ENCODE results near the gene BUB1. TPM values are rescaled to one million over a fixed set of nuclear protein-coding genes. Genes with fewer than 3 reads are reported as not detected.

Gene BUB1
- total RNA-seq (1 to 10 TPM in 5 of 10 donors, under 1 TPM in 5; 0.12 to 4.5 (median 0.77) TPM), polyA plus RNA-seq (under 1 TPM; 0.15 to 0.20 TPM)
- long read RNA-seq, donor 1 = 0 reads
- long read RNA-seq, donor 2 = 0 reads
- long read RNA-seq, donor 3 = 0 reads

DNA sequence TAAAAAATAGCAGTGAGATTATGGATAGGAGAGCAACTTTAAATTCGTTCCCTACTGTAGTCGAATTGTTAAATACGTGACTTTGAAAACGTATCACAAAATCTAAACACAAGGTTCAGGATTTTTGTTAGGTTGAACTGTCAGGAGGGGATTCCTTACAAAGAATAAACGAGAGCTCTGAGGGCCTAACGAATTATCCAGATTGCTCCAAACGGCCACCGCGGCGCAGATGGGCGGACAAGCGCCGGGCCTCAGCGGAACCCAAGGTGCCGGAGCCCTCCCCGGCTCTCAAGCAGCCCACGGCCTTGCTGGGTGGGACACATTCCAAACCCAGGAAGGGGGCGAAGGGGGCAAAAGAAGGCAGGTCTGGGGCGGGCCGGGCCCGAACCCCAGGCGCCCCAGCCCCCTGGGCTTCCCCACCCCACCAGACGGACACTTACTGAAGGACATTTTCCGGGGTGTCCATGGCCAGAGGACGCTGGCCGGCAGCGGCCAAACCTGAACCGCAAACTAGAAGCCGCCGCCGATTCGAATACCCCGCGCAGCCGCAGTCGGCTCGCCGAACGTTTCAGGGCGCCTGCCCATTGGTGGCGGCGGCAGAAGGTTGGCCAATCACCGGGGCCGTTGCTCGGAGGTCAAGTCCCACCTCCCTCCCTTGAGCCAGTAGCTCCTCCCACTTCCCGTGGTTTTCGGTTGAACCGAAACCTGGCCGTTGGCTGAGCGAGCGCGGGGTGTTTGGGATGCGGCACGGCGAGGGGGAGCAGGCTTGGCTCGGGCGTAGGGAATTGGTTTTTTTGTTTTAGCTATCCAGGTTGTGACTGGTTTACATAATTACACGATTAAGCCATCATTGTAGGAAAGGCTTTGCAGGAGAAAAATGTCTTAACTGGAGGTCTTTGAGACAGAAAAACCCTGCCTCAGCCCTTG is at the start of gene BUB1:
Gene BUB1 (minus strand): TSS at position 534 of the 927 bp plus-strand sequence. CDS start 68 bp downstream, at position 466.
- H3K9me3 ChIP-seq = no peaks in the 10 kb centered on the region
- no peaks in the 10 kb centered on the region for H3K36me3 ChIP-seq
- DNase-seq (peak; percentile 97), ATAC-seq (peak; percentile 98 to 100 (median 100))
- intact Hi-C loops (cut with DNase I) = loop anchor here in 1 of 10 donors (10.0 kb wide), 1 partner anchor 77 kb away; no protein-coding TSS in a partner anchor
- no peaks in the 10 kb centered on the region for H3K27me3 ChIP-seq
- H3K27ac ChIP-seq = peak within 1 kb of the TSS; percentile 54 to 96 (median 86)
- peaks cover 2 to 42% (median 22%) of the 10 kb centered on the region in 9 donors for H3K4me1 ChIP-seq
- peak within 1 kb of the TSS; percentile 51 to 98 (median 69) for H3K4me3 ChIP-seq
- TF ChIP-seq CTCF (IDR thresholded peaks at IDR 0.05) = no peak
- WGBS, 2 donors = 0% methylated on average over 57 to 58 of the region's 58 CpGs

DNA sequence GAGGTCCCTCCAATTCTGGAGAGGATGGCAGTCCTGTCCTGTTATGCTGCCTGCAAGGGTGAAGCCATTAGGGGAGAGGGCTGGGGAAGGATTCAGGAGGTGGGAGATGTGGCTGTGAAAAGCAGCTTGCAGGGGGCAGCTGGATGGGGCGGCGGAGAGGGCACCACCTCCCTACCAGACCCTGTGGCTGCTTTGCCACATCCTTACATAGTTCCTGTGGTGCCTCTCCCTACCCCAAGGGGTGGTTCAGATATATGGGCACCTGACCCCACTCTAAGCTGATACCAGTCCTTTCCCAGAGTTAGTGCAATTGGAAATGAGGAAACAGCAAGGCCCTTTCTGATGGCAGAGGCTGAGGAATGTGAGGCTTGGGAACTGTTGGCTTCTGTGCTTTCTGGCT is 48.4 kb upstream of the BUB1 start:
- Histone ChIP-seq H3K27ac (no peak overlapping the region), H3K27me3 (peaks cover 0 to 25% (median 11%) of the 10 kb centered on the region in 7 donors), H3K4me3 (no peak overlapping the region), H3K4me1 (no peaks in the 10 kb centered on the region), H3K36me3 (no peaks in the 10 kb centered on the region), H3K9me3 (peaks cover 0 to 1% (median 0%) of the 10 kb centered on the region in 11 donors)
- intact Hi-C loops (cut with DNase I) = no loop called here
- no peak for ATAC-seq
- 85 to 92% methylated on average over 2 of the region's 2 CpGs for WGBS, 2 donors
- DNase-seq = no peak
- TF ChIP-seq CTCF (IDR thresholded peaks at IDR 0.05) = no peak

- H3K36me3 ChIP-seq = no peaks in the 10 kb centered on the region
- no peak for ATAC-seq
- H3K9me3 ChIP-seq = no peaks in the 10 kb centered on the region
- no peak overlapping the region for H3K4me3 ChIP-seq
- DNase-seq = no peak
- WGBS, 2 donors = 85 to 94% methylated on average over 3 of the region's 3 CpGs
- intact Hi-C loops (cut with DNase I) = no loop called here
- H3K4me1 ChIP-seq = no peaks in the 10 kb centered on the region
- no peak for TF ChIP-seq CTCF (IDR thresholded peaks at IDR 0.05)
- peaks cover 0 to 21% (median 7%) of the 10 kb centered on the region in 7 donors for H3K27me3 ChIP-seq
- H3K27ac ChIP-seq = no peak overlapping the region
Observed at GRCh38 chr2:110725859-110726258, 48.0 kb upstream of the BUB1 start.

GRCh38 chr2:110725370-110725769 is 47.5 kb upstream of the BUB1 start:
- TF ChIP-seq CTCF (IDR thresholded peaks at IDR 0.05) = no peak
- H3K9me3 ChIP-seq = no peaks in the 10 kb centered on the region
- H3K27ac ChIP-seq = no peak overlapping the region
- no peak for ATAC-seq
- H3K4me1 ChIP-seq = peaks cover 0 to 4% (median 0%) of the 10 kb centered on the region in 9 donors
- no peak overlapping the region for H3K4me3 ChIP-seq
- intact Hi-C loops (cut with DNase I) = no loop called here
- H3K36me3 ChIP-seq = no peaks in the 10 kb centered on the region
- DNase-seq = no peak
- peaks cover 0 to 16% (median 2%) of the 10 kb centered on the region in 7 donors for H3K27me3 ChIP-seq
- WGBS, 2 donors = 96% methylated on average over 9 of the region's 9 CpGs
